K562 (cell line): ENCODE data around the gene MPPED1. TPM values are rescaled to one million over a fixed set of nuclear protein-coding genes. Genes with fewer than 3 reads are reported as not detected.

Source experiments
- PCBP2 ChIP-seq: fragments of 200-400 bp; formaldehyde crosslinking; IDR thresholded peaks from 2 replicates; pipeline ENCODE4 v1.6.1; 2018; ENCODE audit warnings: low read length, low read depth, mild to moderate bottlenecking, moderate library complexity; ENCODE audit not compliant: poor library complexity, severe bottlenecking
- SP2 ChIP-seq: IDR thresholded peaks from 2 replicates; pipeline ENCODE4 v1.6.1; 2011; ENCODE audit warnings: mild to moderate bottlenecking, low read depth, low read length, moderate library complexity; ENCODE audit not compliant: poor library complexity, severe bottlenecking; ENCODE audit errors: extremely low read depth
- SRSF1 ChIP-seq: fragments of 200-400 bp; formaldehyde crosslinking; IDR thresholded peaks from 2 replicates; pipeline ENCODE4 v1.6.1; 2017; ENCODE audit warnings: mild to moderate bottlenecking, low read depth, low read length, moderate library complexity
- ZNF143 ChIP-seq: sonication (generic); formaldehyde crosslinking; IDR thresholded peaks from 2 replicates; pipeline ENCODE4 v1.9.0; 2022; ENCODE audit warnings: mild to moderate bottlenecking, missing genetic modification reagents
- ZNF217 ChIP-seq: sonication (generic); formaldehyde crosslinking; IDR thresholded peaks from 2 replicates; pipeline ENCODE4 v1.8.0; 2022; ENCODE audit warnings: mild to moderate bottlenecking, missing genetic modification reagents
- ZNF239 ChIP-seq: fragments of 250-450 bp; sonication (Bioruptor Pico); IDR thresholded peaks from 2 replicates; pipeline ENCODE4 v1.4.0; 2020; ENCODE audit warnings: mild to moderate bottlenecking
- ZNF3 ChIP-seq: fragments of 250-450 bp; sonication (Bioruptor Pico); IDR thresholded peaks from 2 replicates; pipeline ENCODE4 v1.5.0; 2021; ENCODE audit warnings: mild to moderate bottlenecking, moderate library complexity
- polyA plus RNA-seq, 8 experiments: library from polyadenylated mRNA; depleted of rRNA in 4 of 8; stranded (reverse) in 5 of 8; unstranded in 3 of 8; fragments of >200 nt; fragmentation: Nextera tagmentation in 2 of 8; fragmentation: Illumina TruSeq in 1 of 8; extraction: Ambion mirVana in 2 of 8; extraction: Trizol in 1 of 8; gene quantifications; 2 replicates each; pipeline versions ENCODE4 v1.2.1 to v1.2.3, GENCODE V29; 2011 to 2014; ENCODE audit warnings: inconsistent platforms in 1 of 8, missing spikeins in 1 of 8
- total RNA-seq, 7 experiments: library from RNA; depleted of rRNA in 6 of 7; stranded (reverse); fragments of >200 nt in 6 of 7; fragmentation: Illumina TruSeq in 2 of 7; extraction: Trizol in 2 of 7; gene quantifications; 2 replicates each; pipeline versions ENCODE4 v1.2.1 to v1.2.3, GENCODE V29; 2011 to 2021; ENCODE audit warnings: low replicate concordance in 1 of 7
- TF ChIP-seq, protein P1 (sequence below), 2 experiments: fragments of 450-650 bp; formaldehyde crosslinking in 1 of 2; IDR thresholded peaks; 2 replicates each; pipeline versions ENCODE4 v1.4.0 to v1.6.1; 2014 to 2020; ENCODE audit warnings: mild to moderate bottlenecking in 2 of 2, borderline replicate concordance in 1 of 2, low read depth in 1 of 2
- TF ChIP-seq, protein P2 (sequence below), 2 experiments: fragments of 200-800 bp in 1 of 2; sonication (Bioruptor generic) in 1 of 2; sonication (generic) in 1 of 2; formaldehyde crosslinking in 1 of 2; IDR thresholded peaks in 1 of 2; conservative IDR thresholded peaks in 1 of 2; 2 replicates each; pipeline versions ENCODE4 v1.5.0 to v1.6.1; 2016 to 2020; ENCODE audit warnings: missing compliant biosample characterization in 1 of 2, missing genetic modification characterization in 1 of 2, missing genetic modification reagents in 1 of 2
- TF ChIP-seq, protein P3 (sequence below): fragments of 450-650 bp; formaldehyde crosslinking; IDR thresholded peaks from 2 replicates; pipeline ENCODE4 v1.4.0; 2020; ENCODE audit warnings: mild to moderate bottlenecking, moderate library complexity
- TF ChIP-seq, protein P4 (sequence below): fragments of 450-650 bp; formaldehyde crosslinking; IDR thresholded peaks from 2 replicates; pipeline ENCODE4 v1.4.0; 2022; ENCODE audit warnings: missing genetic modification characterization

The MPPED1 gene
- total and polyA plus RNA-seq, 9 of the 15 experiments (the other 6 are each of a cell fraction or from before 2014, with no cell fraction given): not detected

DNA sequence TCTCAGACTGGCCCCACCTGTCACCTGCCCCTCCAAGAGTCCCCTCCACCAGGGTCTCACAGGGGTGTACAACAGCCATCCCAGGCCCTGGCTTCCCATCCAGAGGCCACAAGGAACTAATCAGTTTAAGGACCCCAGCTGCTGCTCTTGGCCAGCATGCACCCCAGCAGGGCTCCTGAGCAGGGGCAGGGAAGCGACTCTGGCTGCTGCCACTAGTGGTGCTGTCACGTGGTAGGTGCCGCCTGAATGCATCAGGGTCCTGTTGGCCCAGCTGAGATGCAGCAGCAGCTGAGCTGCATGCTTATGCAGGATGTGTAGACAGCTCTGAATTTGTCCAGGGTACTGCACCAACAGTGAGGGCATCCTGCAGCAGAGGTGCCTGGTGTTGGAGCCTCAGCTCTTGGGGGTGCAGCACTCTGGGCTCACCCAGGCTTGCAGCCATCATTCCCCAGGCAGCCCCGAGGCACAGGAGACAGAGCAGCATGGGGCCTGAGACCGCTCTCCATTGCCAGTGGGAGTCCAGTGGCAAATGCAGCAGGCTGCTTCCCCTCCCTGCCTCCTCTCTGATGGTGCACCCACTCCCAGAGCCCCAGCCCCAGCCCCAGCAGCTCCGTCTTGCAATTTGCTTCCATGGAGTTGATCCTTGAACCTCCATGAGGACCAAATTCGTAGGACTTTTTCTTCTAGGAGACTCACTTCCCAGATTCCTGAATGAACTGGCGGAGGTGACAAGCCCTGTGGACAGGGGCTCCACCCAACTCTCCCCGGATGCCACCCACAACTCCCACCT is 98.7 kb downstream of the MPPED1 start (continued):
- TF ChIP-seq, protein P1, sequence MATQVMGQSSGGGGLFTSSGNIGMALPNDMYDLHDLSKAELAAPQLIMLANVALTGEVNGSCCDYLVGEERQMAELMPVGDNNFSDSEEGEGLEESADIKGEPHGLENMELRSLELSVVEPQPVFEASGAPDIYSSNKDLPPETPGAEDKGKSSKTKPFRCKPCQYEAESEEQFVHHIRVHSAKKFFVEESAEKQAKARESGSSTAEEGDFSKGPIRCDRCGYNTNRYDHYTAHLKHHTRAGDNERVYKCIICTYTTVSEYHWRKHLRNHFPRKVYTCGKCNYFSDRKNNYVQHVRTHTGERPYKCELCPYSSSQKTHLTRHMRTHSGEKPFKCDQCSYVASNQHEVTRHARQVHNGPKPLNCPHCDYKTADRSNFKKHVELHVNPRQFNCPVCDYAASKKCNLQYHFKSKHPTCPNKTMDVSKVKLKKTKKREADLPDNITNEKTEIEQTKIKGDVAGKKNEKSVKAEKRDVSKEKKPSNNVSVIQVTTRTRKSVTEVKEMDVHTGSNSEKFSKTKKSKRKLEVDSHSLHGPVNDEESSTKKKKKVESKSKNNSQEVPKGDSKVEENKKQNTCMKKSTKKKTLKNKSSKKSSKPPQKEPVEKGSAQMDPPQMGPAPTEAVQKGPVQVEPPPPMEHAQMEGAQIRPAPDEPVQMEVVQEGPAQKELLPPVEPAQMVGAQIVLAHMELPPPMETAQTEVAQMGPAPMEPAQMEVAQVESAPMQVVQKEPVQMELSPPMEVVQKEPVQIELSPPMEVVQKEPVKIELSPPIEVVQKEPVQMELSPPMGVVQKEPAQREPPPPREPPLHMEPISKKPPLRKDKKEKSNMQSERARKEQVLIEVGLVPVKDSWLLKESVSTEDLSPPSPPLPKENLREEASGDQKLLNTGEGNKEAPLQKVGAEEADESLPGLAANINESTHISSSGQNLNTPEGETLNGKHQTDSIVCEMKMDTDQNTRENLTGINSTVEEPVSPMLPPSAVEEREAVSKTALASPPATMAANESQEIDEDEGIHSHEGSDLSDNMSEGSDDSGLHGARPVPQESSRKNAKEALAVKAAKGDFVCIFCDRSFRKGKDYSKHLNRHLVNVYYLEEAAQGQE (IDR thresholded peaks at IDR 0.05; ENCODE audit: borderline replicate concordance): no peak
- TF ChIP-seq, protein P1 (CRISPR knock-in tag; IDR thresholded peaks at IDR 0.05; ENCODE audit: low read depth): no peak
- TF ChIP-seq, protein P2, sequence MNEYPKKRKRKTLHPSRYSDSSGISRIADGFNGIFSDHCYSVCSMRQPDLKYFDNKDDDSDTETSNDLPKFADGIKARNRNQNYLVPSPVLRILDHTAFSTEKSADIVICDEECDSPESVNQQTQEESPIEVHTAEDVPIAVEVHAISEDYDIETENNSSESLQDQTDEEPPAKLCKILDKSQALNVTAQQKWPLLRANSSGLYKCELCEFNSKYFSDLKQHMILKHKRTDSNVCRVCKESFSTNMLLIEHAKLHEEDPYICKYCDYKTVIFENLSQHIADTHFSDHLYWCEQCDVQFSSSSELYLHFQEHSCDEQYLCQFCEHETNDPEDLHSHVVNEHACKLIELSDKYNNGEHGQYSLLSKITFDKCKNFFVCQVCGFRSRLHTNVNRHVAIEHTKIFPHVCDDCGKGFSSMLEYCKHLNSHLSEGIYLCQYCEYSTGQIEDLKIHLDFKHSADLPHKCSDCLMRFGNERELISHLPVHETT (CRISPR knock-in tag; conservative IDR thresholded peaks at IDR 0.05 in 1 of 2, IDR thresholded peaks at IDR 0.05 in 1 of 2): no peak
- TF ChIP-seq, protein P3, sequence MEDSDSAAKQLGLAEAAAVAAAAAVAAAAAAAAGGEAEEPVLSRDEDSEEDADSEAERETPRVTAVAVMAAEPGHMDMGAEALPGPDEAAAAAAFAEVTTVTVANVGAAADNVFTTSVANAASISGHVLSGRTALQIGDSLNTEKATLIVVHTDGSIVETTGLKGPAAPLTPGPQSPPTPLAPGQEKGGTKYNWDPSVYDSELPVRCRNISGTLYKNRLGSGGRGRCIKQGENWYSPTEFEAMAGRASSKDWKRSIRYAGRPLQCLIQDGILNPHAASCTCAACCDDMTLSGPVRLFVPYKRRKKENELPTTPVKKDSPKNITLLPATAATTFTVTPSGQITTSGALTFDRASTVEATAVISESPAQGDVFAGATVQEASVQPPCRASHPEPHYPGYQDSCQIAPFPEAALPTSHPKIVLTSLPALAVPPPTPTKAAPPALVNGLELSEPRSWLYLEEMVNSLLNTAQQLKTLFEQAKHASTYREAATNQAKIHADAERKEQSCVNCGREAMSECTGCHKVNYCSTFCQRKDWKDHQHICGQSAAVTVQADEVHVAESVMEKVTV (CRISPR knock-in tag): no peak
- TF ChIP-seq ZNF239 (CRISPR knock-in tag): no peak
- TF ChIP-seq ZNF3 (CRISPR knock-in tag): no peak
- TF ChIP-seq ZNF143 (CRISPR knock-in tag): no peak
- TF ChIP-seq, protein P4, sequence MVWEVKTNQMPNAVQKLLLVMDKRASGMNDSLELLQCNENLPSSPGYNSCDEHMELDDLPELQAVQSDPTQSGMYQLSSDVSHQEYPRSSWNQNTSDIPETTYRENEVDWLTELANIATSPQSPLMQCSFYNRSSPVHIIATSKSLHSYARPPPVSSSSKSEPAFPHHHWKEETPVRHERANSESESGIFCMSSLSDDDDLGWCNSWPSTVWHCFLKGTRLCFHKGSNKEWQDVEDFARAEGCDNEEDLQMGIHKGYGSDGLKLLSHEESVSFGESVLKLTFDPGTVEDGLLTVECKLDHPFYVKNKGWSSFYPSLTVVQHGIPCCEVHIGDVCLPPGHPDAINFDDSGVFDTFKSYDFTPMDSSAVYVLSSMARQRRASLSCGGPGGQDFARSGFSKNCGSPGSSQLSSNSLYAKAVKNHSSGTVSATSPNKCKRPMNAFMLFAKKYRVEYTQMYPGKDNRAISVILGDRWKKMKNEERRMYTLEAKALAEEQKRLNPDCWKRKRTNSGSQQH (CRISPR knock-in tag): no peak
- no peak for TF ChIP-seq SRSF1
- TF ChIP-seq SP2: no peak
- no peak for TF ChIP-seq PCBP2
- no peak for TF ChIP-seq ZNF217 (CRISPR knock-in tag)
